ENCODE results near the gene C19orf33. TPM values are rescaled to one million over a fixed set of nuclear protein-coding genes. Genes with fewer than 3 reads are reported as not detected.

C19orf33 gene
- total and polyA plus RNA-seq, 2 of the 8 experiments (the other 6 are each of a cell fraction or from before 2014, with no cell fraction given) = 6.0 to 36.0 TPM

- no peak overlapping the region for H3K27ac ChIP-seq (ENCODE audit: low read depth, low read length)
- H4K5ac ChIP-seq (ENCODE audit: insufficient read length, low read depth, low read length) = no peak overlapping the region
- ChIA-PET CTCF (ENCODE audit: partially characterized antibody) (interaction anchor here (1.1 to 6.7 kb wide), 5 partner anchors 10 to 89 kb away, joined by 4 to 100 read pairs (median 5); no protein-coding TSS in a partner anchor), POLR2A (ENCODE audit: partially characterized antibody) (interaction anchor here (1.6 kb wide), 1 partner anchor 12 kb away, joined by 7 read pairs; the partner anchor contains the start of gene KCNK6)
- H3K23ac ChIP-seq (ENCODE audit: insufficient read length) = no peak overlapping the region
- peaks cover 0 to 7% (median 3%) of the 10 kb centered on the region in 4 experiments; a peak in 5 of 8 replicates for H3K36me3 ChIP-seq (ENCODE audit: control insufficient read depth in 2 of 4, insufficient read depth in 4 of 4, low read length in 3 of 4)
- H3K18ac ChIP-seq (ENCODE audit: extremely low read depth, low read length) = no peak overlapping the region
- no peak overlapping the region for H2BK5ac ChIP-seq (ENCODE audit: low read depth, low read length)
- DNase-seq (ENCODE audit: low read depth in 1 of 2, low spot score in 2 of 2) (no peak), FAIRE-seq (no peak)
- no peaks in the 10 kb centered on the region for H3K4me1 ChIP-seq (replicated peaks in 1 of 4; ENCODE audit: control insufficient read depth in 3 of 4, insufficient read depth in 4 of 4, low read length in 3 of 4)
- no peak overlapping the region for H3K14ac ChIP-seq (ENCODE audit: insufficient read length)
- no peak overlapping the region for H3K4ac ChIP-seq (replicated peaks; ENCODE audit: insufficient read length, low read depth, low read length)
- H2BK15ac ChIP-seq (ENCODE audit: low read length) = no peak overlapping the region
- H3K56ac ChIP-seq (replicated peaks; ENCODE audit: insufficient read length, low read depth, low read length) = no peak overlapping the region
- 84% methylated on average over 1 of the region's 1 CpG; no CpG with 5 or more reads in 1 of the 2 experiments for WGBS, 2 experiments (ENCODE audit: extremely low coverage in 1 of 2, insufficient coverage in 1 of 2, insufficient read length in 1 of 2, insufficient replicate concordance in 2 of 2, low coverage in 1 of 2, low lambda C conversion rate in 2 of 2, missing lambda C conversion rate in 1 of 2)
- peaks cover 7% of the 10 kb centered on the region for H3K23me2 ChIP-seq (ENCODE audit: low read depth, low read length)
- no peak overlapping the region for H2BK12ac ChIP-seq (ENCODE audit: low read depth, low read length)
- no peak overlapping the region for H3K4me3 ChIP-seq (ENCODE audit: extremely low read depth in 1 of 4, insufficient read depth in 2 of 4, low read depth in 3 of 4, low read length in 4 of 4)
- no peak overlapping the region for H2AFZ ChIP-seq (ENCODE audit: low read length)
- H3K79me1 ChIP-seq (ENCODE audit: low read depth, low read length) = no peaks in the 10 kb centered on the region
- H4K91ac ChIP-seq (replicated peaks; ENCODE audit: insufficient read length, low read length) = no peak overlapping the region
- H3K79me2 ChIP-seq (ENCODE audit: control insufficient read depth in 1 of 2, insufficient read depth in 2 of 2, low read length in 2 of 2) = no peaks in the 10 kb centered on the region
- H2BK120ac ChIP-seq (replicated peaks; ENCODE audit: low read depth, low read length) = no peak overlapping the region
- H3K9ac ChIP-seq (replicated peaks in 1 of 4; ENCODE audit: extremely low read depth in 1 of 4, low read depth in 3 of 4, low read length in 3 of 4) = no peak overlapping the region
- H2BK20ac ChIP-seq (ENCODE audit: low read length) = no peak overlapping the region
- no peaks in the 10 kb centered on the region for H3K27me3 ChIP-seq (replicated peaks in 1 of 4; ENCODE audit: control insufficient read depth in 3 of 4, extremely low read depth in 1 of 4, insufficient read depth in 3 of 4, low read length in 3 of 4)
- peaks cover 0 to 2% of the 10 kb centered on the region in 2 experiments for H4K20me1 ChIP-seq (replicated peaks in 1 of 2; ENCODE audit: control insufficient read depth in 1 of 2, insufficient read depth in 2 of 2, low read length in 2 of 2)
- H3K9me3 ChIP-seq (ENCODE audit: insufficient read depth in 2 of 2, low read depth in 1 of 2, low read length in 1 of 2) = no peaks in the 10 kb centered on the region
- no peak overlapping the region for H3K4me2 ChIP-seq (ENCODE audit: insufficient read depth in 1 of 2, low read depth in 2 of 2, low read length in 2 of 2)
- no peak overlapping the region for H2AK5ac ChIP-seq (ENCODE audit: low read depth, low read length)
- H4K8ac ChIP-seq (ENCODE audit: extremely low read depth, insufficient read depth, low read length) = no peak overlapping the region
- TF ChIP-seq USF2 (IDR thresholded peaks at IDR 0.05; ENCODE audit: low read length) (no peak), JUND (IDR thresholded peaks at IDR 0.05; ENCODE audit: low read length) (no peak), ATF2 (IDR thresholded peaks at IDR 0.05; ENCODE audit: low read length) (no peak), CREB1 (IDR thresholded peaks at IDR 0.05) (no peak), SP2 (IDR thresholded peaks at IDR 0.05; ENCODE audit: low read length) (no peak), POU5F1 (IDR thresholded peaks at IDR 0.05; ENCODE audit: low read depth, low read length) (no peak), SAP30 (IDR thresholded peaks at IDR 0.05; ENCODE audit: insufficient read depth, insufficient replicate concordance, low read length) (no peak), MAFK (IDR thresholded peaks at IDR 0.05; ENCODE audit: low read depth, low read length) (no peak), ASH2L (IDR thresholded peaks at IDR 0.05; ENCODE audit: low read length) (no peak), KDM4A (IDR thresholded peaks at IDR 0.05; ENCODE audit: low read depth, low read length, severe bottlenecking) (no peak), SUZ12 (IDR thresholded peaks at IDR 0.05; ENCODE audit: low read length) (no peak), RXRA (IDR thresholded peaks at IDR 0.05; ENCODE audit: insufficient read depth, low read depth, low read length) (no peak)
These were observed 27.7 kb downstream of the C19orf33 start for GRCh38 chr19:38331728-38332127.

Measured in H1 (cell line).